ENCODE data around the gene PNO1. TPM values are rescaled to one million over a fixed set of nuclear protein-coding genes. Genes with fewer than 3 reads are reported as not detected.

Gene PNO1
- polyA plus RNA-seq, 2 donors, result 3.8 to 11.2 TPM

DNA sequence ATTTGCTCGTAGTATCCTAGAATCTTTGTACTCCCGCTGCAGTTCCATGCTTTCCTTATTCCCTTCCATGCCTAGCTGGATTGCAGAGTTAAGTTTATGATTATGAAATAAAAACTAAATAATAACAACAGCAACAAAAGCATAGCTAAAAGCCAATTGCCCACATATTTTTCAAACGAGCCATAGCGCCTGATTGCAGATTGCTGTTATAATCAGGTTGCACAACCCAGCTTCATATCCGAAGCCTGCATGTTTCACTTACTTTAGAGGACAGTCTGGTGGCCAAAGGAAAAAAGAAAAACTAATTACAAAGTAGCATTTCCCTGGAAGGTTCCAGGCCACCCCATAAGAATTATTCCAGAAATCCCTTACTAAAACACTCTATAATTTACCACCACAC is 31.9 kb upstream of the PNO1 start:
- H3K27me3 ChIP-seq (ENCODE audit: control insufficient read depth in 1 of 2, insufficient read depth in 2 of 2, low read length in 2 of 2), result no peaks in the 10 kb centered on the region
- no peaks in the 10 kb centered on the region for H3K4me1 ChIP-seq (ENCODE audit: control insufficient read depth in 2 of 2, insufficient read depth in 2 of 2, low read length in 1 of 2)
- WGBS, 2 donors, result 90 to 91% methylated on average over 5 of the region's 5 CpGs
- no peaks in the 10 kb centered on the region for H3K9me3 ChIP-seq (ENCODE audit: control insufficient read depth in 2 of 2, insufficient read depth in 1 of 2, low read depth in 1 of 2, low read length in 1 of 2)
- H3K36me3 ChIP-seq (ENCODE audit: control insufficient read depth in 2 of 2, insufficient read depth in 2 of 2, low read length in 1 of 2), result no peaks in the 10 kb centered on the region
- H3K4me3 ChIP-seq (ENCODE audit: low read depth in 1 of 2, low read length in 2 of 2), result no peak overlapping the region
- no peak overlapping the region for H3K27ac ChIP-seq (ENCODE audit: low read depth in 2 of 2, low read length in 1 of 2)

DNA sequence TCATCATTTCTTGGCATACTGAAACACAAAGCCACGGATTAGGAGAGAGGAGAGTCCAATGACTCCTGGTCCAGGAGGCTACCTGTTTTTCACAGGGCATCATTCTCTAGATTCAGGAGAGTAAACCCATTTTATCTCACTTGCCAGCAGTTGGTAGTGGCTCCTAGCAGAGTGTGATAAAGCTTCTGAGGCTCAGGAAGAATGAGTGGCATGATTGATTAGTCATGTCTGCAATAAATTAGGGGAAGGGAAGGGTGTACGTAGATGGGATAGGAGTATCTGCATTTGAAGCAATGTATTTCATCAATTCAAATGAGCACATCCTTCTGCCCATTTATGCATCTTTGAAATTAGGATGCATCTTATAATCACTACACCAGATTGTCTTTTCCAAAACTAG is 31.1 kb upstream of the PNO1 start:
- no peaks in the 10 kb centered on the region for H3K27me3 ChIP-seq (ENCODE audit: control insufficient read depth in 1 of 2, insufficient read depth in 2 of 2, low read length in 2 of 2)
- 74 to 85% methylated on average over 2 of the region's 2 CpGs for WGBS, 2 donors
- H3K4me3 ChIP-seq (ENCODE audit: low read depth in 1 of 2, low read length in 2 of 2), result no peak overlapping the region
- no peaks in the 10 kb centered on the region for H3K36me3 ChIP-seq (ENCODE audit: control insufficient read depth in 2 of 2, insufficient read depth in 2 of 2, low read length in 1 of 2)
- no peaks in the 10 kb centered on the region for H3K4me1 ChIP-seq (ENCODE audit: control insufficient read depth in 2 of 2, insufficient read depth in 2 of 2, low read length in 1 of 2)
- no peaks in the 10 kb centered on the region for H3K9me3 ChIP-seq (ENCODE audit: control insufficient read depth in 2 of 2, insufficient read depth in 1 of 2, low read depth in 1 of 2, low read length in 1 of 2)
- H3K27ac ChIP-seq (ENCODE audit: low read depth in 2 of 2, low read length in 1 of 2), result no peak overlapping the region

DNA sequence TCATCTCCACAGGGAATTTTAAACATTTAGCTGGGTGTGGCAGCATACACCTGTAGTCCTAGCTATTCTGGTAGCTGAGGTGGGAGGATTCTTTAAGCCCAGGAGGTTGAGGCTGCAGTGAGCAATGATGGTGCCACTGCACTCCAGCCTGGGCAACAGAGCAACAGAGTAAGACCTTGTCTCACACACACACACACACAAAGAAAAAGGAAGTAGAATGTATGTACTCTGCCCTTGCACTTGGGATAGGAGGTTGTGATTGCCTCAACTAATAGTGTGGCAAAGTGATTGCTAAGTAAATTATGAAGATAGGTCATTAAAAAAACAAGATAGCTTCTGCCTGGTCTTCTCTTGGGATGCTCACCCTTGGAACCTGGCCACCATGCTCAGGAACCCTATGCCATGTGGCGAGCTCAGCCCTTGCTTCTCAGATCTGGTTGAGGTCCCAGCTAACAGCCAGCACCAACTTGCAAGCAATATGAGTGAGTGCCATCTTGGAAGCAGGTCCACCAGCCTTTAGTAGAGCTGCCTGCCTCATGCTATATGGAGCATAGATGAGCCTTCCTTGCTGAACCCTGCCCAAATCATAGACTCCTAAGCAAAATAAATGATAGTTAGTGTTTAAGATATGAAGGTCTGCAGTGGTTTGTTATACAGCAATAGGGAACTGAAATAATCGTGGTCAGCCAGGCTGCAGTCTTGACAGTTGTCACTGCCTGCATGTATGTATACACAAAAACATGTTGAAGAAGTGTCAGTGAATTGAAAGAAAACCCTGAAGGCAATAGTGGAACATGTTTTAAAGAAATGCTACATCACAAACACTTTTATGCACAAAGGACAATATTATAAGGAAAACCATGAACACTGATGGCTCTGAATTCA is 30.1 kb upstream of the PNO1 start:
- Histone ChIP-seq H3K4me1 (ENCODE audit: control insufficient read depth in 2 of 2, insufficient read depth in 2 of 2, low read length in 1 of 2) (no peaks in the 10 kb centered on the region), H3K36me3 (ENCODE audit: control insufficient read depth in 2 of 2, insufficient read depth in 2 of 2, low read length in 1 of 2) (no peaks in the 10 kb centered on the region), H3K27me3 (ENCODE audit: control insufficient read depth in 1 of 2, insufficient read depth in 2 of 2, low read length in 2 of 2) (no peaks in the 10 kb centered on the region), H3K9me3 (ENCODE audit: control insufficient read depth in 2 of 2, insufficient read depth in 1 of 2, low read depth in 1 of 2, low read length in 1 of 2) (no peaks in the 10 kb centered on the region), H3K27ac (ENCODE audit: low read depth in 2 of 2, low read length in 1 of 2) (no peak overlapping the region), H3K4me3 (ENCODE audit: low read depth in 1 of 2, low read length in 2 of 2) (no peak overlapping the region)
- 54 to 89% methylated on average over 2 of the region's 2 CpGs for WGBS, 2 donors

DNA sequence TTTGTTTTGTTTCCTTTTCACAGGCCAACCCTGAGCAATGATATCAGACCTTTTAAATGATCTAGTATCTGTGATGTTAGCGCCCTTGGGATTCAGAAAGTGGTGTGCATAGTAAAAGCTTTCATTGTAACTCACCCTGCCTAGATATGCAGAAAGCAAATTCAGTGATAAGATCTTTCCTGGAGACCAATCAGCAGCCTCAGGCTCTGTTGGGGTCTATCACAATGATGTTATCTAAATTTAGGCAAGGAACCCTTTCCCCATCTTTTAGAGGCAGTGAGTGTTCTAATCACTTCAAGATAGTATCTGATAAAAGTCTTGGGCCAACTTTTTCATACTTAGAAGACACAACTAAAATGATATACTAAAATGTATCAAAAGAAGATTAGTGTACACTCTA is 23.6 kb upstream of the PNO1 start:
- no peak overlapping the region for H3K27ac ChIP-seq (ENCODE audit: low read depth in 2 of 2, low read length in 1 of 2)
- WGBS, 2 donors, result 85 to 98% methylated on average over 1 of the region's 1 CpG
- no peaks in the 10 kb centered on the region for H3K27me3 ChIP-seq (ENCODE audit: control insufficient read depth in 1 of 2, insufficient read depth in 2 of 2, low read length in 2 of 2)
- H3K9me3 ChIP-seq (ENCODE audit: control insufficient read depth in 2 of 2, insufficient read depth in 1 of 2, low read depth in 1 of 2, low read length in 1 of 2), result no peaks in the 10 kb centered on the region
- peaks cover 2 to 5% of the 10 kb centered on the region in 2 donors for H3K36me3 ChIP-seq (ENCODE audit: control insufficient read depth in 2 of 2, insufficient read depth in 2 of 2, low read length in 1 of 2)
- no peaks in the 10 kb centered on the region for H3K4me1 ChIP-seq (ENCODE audit: control insufficient read depth in 2 of 2, insufficient read depth in 2 of 2, low read length in 1 of 2)
- H3K4me3 ChIP-seq (ENCODE audit: low read depth in 1 of 2, low read length in 2 of 2), result no peak overlapping the region

DNA sequence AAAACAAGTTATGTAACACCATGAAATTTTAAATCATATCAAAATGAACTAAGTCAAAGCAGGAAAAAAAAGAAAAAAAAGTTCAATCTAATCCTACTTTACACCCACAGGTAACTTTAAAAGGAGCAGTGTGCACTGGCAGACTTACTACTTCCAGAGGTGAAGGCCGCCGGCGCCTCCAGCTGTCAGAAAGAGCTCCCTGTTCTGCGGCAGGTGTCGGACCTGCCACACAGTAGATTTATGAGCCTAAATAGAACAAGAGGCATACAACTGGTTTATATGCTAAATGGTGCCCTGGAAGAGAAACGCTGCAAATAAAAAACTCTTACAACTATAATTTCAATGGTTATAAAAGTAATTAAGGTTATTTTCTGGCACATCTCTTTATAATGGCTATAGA is 23.1 kb upstream of the PNO1 start:
- 77 to 95% methylated on average over 6 of the region's 6 CpGs for WGBS, 2 donors
- Histone ChIP-seq H3K36me3 (ENCODE audit: control insufficient read depth in 2 of 2, insufficient read depth in 2 of 2, low read length in 1 of 2) (peaks cover 2 to 6% of the 10 kb centered on the region in 2 donors), H3K4me1 (ENCODE audit: control insufficient read depth in 2 of 2, insufficient read depth in 2 of 2, low read length in 1 of 2) (no peaks in the 10 kb centered on the region), H3K27ac (ENCODE audit: low read depth in 2 of 2, low read length in 1 of 2) (no peak overlapping the region), H3K4me3 (ENCODE audit: low read depth in 1 of 2, low read length in 2 of 2) (no peak overlapping the region), H3K27me3 (ENCODE audit: control insufficient read depth in 1 of 2, insufficient read depth in 2 of 2, low read length in 2 of 2) (no peaks in the 10 kb centered on the region), H3K9me3 (ENCODE audit: control insufficient read depth in 2 of 2, insufficient read depth in 1 of 2, low read depth in 1 of 2, low read length in 1 of 2) (no peaks in the 10 kb centered on the region)

DNA sequence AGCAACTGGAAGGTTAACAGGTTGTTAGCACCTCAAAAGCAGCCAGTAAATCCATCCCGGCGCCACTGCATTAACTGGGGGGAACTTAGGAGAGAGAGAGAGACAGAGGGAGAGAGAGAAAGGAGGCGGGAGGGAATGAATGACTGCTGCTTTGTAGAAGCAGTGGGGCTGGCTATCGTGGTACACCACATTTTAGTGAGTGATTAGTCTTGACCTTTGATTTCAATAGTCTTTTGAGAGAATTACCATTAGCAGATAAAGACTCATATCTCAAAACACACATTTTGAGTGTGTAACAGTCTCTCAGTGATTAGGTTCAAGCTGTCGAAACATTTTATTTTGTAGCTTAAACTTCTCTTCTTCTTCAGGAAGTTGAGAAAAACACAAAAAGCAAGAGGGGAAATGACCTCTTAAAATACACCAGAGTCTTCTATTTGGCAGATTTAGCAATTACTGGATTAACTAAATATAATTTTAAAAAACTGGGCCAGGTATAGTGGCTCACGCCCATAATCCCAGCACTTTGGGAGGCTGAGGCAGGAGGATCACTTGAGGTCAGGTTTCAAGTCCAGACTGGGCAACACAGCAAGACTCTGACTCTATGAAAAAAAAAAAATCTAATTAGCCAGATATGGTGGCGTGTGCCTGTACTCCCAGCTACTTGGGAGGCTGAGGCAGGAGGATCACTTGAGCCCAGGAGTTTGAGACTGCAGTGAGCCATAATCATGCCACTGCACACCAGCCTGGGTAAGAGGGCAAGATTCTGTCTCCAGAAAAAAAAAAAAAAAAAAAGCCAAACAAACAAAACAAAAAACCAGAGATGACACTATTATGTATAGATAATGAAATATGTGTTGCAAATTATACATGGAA is 22.0 kb upstream of the PNO1 start:
- Histone ChIP-seq H3K27me3 (ENCODE audit: control insufficient read depth in 1 of 2, insufficient read depth in 2 of 2, low read length in 2 of 2) (no peaks in the 10 kb centered on the region), H3K36me3 (ENCODE audit: control insufficient read depth in 2 of 2, insufficient read depth in 2 of 2, low read length in 1 of 2) (peaks cover 2 to 6% of the 10 kb centered on the region in 2 donors), H3K4me3 (ENCODE audit: low read depth in 1 of 2, low read length in 2 of 2) (no peak overlapping the region), H3K27ac (ENCODE audit: low read depth in 2 of 2, low read length in 1 of 2) (no peak overlapping the region), H3K4me1 (ENCODE audit: control insufficient read depth in 2 of 2, insufficient read depth in 2 of 2, low read length in 1 of 2) (no peaks in the 10 kb centered on the region), H3K9me3 (ENCODE audit: control insufficient read depth in 2 of 2, insufficient read depth in 1 of 2, low read depth in 1 of 2, low read length in 1 of 2) (no peaks in the 10 kb centered on the region)
- WGBS, 2 donors, result 70 to 80% methylated on average over 7 of the region's 7 CpGs

DNA sequence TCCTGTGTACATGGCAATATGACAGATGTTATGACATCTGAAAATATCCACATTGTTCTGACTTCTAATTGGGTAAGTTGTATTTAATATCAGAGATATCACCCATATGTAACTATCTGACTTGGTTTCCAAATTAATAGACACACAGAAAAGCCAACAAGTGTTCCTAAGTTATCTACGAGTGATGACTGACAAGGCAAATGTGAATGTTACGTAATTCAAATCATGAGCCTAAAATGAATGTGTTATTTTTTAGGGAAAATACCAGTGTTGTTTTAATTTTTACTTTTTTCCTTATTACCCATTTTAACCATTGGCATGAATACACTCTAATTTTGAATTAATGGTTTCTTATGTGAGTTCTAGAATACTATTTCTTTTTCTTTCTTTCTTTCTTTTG is 15.8 kb upstream of the PNO1 start:
- H3K27ac ChIP-seq (ENCODE audit: low read depth in 2 of 2, low read length in 1 of 2), result no peak overlapping the region
- peaks cover 0 to 2% of the 10 kb centered on the region in 2 donors for H3K36me3 ChIP-seq (ENCODE audit: control insufficient read depth in 2 of 2, insufficient read depth in 2 of 2, low read length in 1 of 2)
- no peaks in the 10 kb centered on the region for H3K4me1 ChIP-seq (ENCODE audit: control insufficient read depth in 2 of 2, insufficient read depth in 2 of 2, low read length in 1 of 2)
- WGBS, 2 donors, result 94 to 96% methylated on average over 2 of the region's 2 CpGs
- H3K27me3 ChIP-seq (ENCODE audit: control insufficient read depth in 1 of 2, insufficient read depth in 2 of 2, low read length in 2 of 2), result no peaks in the 10 kb centered on the region
- H3K9me3 ChIP-seq (ENCODE audit: control insufficient read depth in 2 of 2, insufficient read depth in 1 of 2, low read depth in 1 of 2, low read length in 1 of 2), result no peaks in the 10 kb centered on the region
- no peak overlapping the region for H3K4me3 ChIP-seq (ENCODE audit: low read depth in 1 of 2, low read length in 2 of 2)

DNA sequence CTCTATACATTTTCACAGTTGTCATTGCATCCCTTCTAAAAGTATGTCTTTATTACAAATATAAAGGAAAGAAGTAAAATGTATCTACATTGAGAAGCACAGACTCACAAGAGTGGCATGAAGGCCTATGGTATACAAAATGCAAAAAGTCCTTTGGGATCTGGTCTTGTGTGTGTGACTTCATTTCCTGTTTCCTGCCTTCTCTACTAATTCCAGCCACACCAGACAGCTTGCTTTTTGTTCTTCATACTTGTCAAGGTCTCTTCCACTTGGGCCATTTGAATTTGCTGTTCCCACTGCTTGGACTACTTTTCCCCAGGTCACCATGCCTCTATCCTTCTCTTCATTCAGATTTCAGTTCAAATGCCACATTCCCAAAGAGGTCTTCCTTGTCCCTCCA is 6.7 kb upstream of the PNO1 start:
- Histone ChIP-seq H3K27me3 (ENCODE audit: control insufficient read depth in 1 of 2, insufficient read depth in 2 of 2, low read length in 2 of 2) (no peaks in the 10 kb centered on the region), H3K27ac (ENCODE audit: low read depth in 2 of 2, low read length in 1 of 2) (no peak overlapping the region), H3K9me3 (ENCODE audit: control insufficient read depth in 2 of 2, insufficient read depth in 1 of 2, low read depth in 1 of 2, low read length in 1 of 2) (no peaks in the 10 kb centered on the region), H3K4me3 (ENCODE audit: low read depth in 1 of 2, low read length in 2 of 2) (no peak overlapping the region), H3K36me3 (ENCODE audit: control insufficient read depth in 2 of 2, insufficient read depth in 2 of 2, low read length in 1 of 2) (no peaks in the 10 kb centered on the region), H3K4me1 (ENCODE audit: control insufficient read depth in 2 of 2, insufficient read depth in 2 of 2, low read length in 1 of 2) (no peaks in the 10 kb centered on the region)

DNA sequence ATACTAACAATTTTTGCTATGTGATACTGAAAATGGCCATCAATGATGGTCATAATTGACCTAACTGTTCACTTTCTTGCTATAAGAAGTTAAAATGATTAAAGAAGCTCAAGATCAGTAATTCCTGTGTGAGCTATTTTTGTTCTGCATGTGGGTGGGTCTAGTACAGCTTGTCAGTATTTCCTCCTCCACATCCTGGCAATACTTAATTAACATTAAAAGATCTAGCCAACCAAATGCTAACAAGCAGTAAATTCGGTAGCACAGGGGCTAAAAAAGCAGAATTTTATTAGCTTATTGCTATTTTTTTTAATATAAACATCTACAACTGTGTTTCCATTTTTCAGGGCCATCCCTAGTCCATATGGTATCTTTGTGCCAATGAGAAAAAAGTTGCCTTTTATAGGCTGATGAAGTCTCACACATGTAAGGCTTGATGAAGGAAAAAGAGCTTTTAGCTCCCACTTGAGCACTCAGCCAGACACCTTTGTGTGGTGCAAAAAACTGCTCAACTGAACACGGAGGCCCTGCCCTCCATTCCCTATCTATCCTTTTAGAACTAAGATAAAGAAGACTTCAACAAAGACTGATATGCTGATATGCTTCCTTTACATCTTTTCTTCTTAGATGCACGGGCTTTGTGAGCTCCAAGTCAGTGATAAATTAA is 4.9 kb upstream of the PNO1 start:
- Histone ChIP-seq H3K4me1 (ENCODE audit: control insufficient read depth in 2 of 2, insufficient read depth in 2 of 2, low read length in 1 of 2) (no peaks in the 10 kb centered on the region), H3K27ac (ENCODE audit: low read depth in 2 of 2, low read length in 1 of 2) (no peak overlapping the region), H3K27me3 (ENCODE audit: control insufficient read depth in 1 of 2, insufficient read depth in 2 of 2, low read length in 2 of 2) (no peaks in the 10 kb centered on the region), H3K36me3 (ENCODE audit: control insufficient read depth in 2 of 2, insufficient read depth in 2 of 2, low read length in 1 of 2) (no peaks in the 10 kb centered on the region), H3K4me3 (ENCODE audit: low read depth in 1 of 2, low read length in 2 of 2) (no peak overlapping the region), H3K9me3 (ENCODE audit: control insufficient read depth in 2 of 2, insufficient read depth in 1 of 2, low read depth in 1 of 2, low read length in 1 of 2) (no peaks in the 10 kb centered on the region)
- WGBS, 2 donors, result 61 to 65% methylated on average over 3 of the region's 3 CpGs

Data from esophagus (tissue), 2 donors.